ENCODE measurements around the gene RNPEPL1.

RNPEPL1 gene

GRCh38 chr2:240628507-240628807, 60.2 kb downstream of the RNPEPL1 start:
- no peak for DNase-seq

- no peak for DNase-seq
Observed at GRCh38 chr2:240628808-240629618, 60.7 kb downstream of the RNPEPL1 start.

DNA sequence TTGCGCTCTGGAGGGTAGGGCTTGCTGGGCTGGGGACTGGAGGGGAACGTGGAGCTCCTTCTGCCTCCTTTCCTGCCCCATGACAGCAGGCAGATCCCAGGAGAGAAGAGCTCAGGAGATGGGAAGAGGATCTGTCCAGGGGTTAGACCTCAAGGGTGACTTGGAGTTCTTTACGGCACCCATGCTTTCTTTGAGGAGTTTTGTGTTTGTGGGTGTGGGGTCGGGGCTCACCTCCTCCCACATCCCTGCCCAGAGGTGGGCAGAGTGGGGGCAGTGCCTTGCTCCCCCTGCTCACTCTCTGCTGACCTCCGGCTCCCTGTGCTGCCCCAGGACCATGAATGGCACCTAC, 61.3 kb downstream of the RNPEPL1 start:
- no peak for DNase-seq

- DNase-seq, result no peak
Observed at GRCh38 chr2:240629968-240630770, 61.9 kb downstream of the RNPEPL1 start.
